K562 (cell line): ENCODE results near the gene PSMC3IP. TPM values are rescaled to one million over a fixed set of nuclear protein-coding genes. Genes with fewer than 3 reads are reported as not detected.

Source experiments
- BCL6 ChIP-seq: fragments of 250-450 bp; sonication (Bioruptor Pico); IDR thresholded peaks from 2 replicates; pipeline ENCODE4 v1.4.0; 2020
- BRCA1 ChIP-seq, 2 experiments: fragments of 450-650 bp in 1 of 2; sonication (generic) in 1 of 2; formaldehyde crosslinking in 1 of 2; IDR thresholded peaks; 2 replicates each; pipeline versions ENCODE4 v1.5.0 to v1.6.1; 2017 to 2020; ENCODE audit warnings: mild to moderate bottlenecking in 1 of 2, missing genetic modification reagents in 1 of 2
- CBX8 ChIP-seq: fragments of 200-600 bp; sonication (generic); IDR thresholded peaks from 2 replicates; pipeline ENCODE4 v1.6.1; 2012; ENCODE audit warnings: borderline replicate concordance, mixed run types, low read depth, mild to moderate bottlenecking, moderate library complexity, mixed read lengths, low read length, control low read depth, inconsistent platforms; ENCODE audit not compliant: poor library complexity, severe bottlenecking; ENCODE audit errors: extremely low read depth
- CREM ChIP-seq: IDR thresholded peaks from 2 replicates; pipeline ENCODE4 v1.6.1; 2014; ENCODE audit warnings: antibody characterized with exemption, low read depth
- CXXC5 ChIP-seq: fragments of 250-450 bp; sonication (Bioruptor Pico); IDR thresholded peaks from 2 replicates; pipeline ENCODE4 v1.8.0; 2022; ENCODE audit warnings: inconsistent platforms, mild to moderate bottlenecking, moderate library complexity
- ETV5 ChIP-seq: sonication (generic); formaldehyde crosslinking; IDR thresholded peaks from 2 replicates; pipeline ENCODE4 v1.4.0; 2020; ENCODE audit warnings: low read depth, mild to moderate bottlenecking, missing genetic modification reagents
- GATA2 ChIP-seq: sonication (generic); formaldehyde crosslinking; IDR thresholded peaks from 2 replicates; pipeline ENCODE4 v1.4.0; 2020; ENCODE audit warnings: mild to moderate bottlenecking, missing genetic modification reagents
- HMGN3 ChIP-seq: IDR thresholded peaks from 2 replicates; pipeline ENCODE4 v1.6.1; 2011; ENCODE audit warnings: borderline replicate concordance, low read depth, mild to moderate bottlenecking, mixed read lengths, low read length; ENCODE audit not compliant: insufficient read length; ENCODE audit errors: extremely low read depth
- KLF16 ChIP-seq: IDR thresholded peaks from 2 replicates; pipeline ENCODE4 v1.6.1; 2016; ENCODE audit warnings: antibody characterized with exemption
- MAFK ChIP-seq: IDR thresholded peaks from 2 replicates; pipeline ENCODE4 v1.6.1; 2011; ENCODE audit warnings: low read length, improper control_type of control experiment
- MTA1 ChIP-seq: fragments of 450-650 bp; IDR thresholded peaks from 2 replicates; pipeline ENCODE4 v1.6.1; 2017; ENCODE audit warnings: borderline replicate concordance
- PTRF ChIP-seq: fragments of 450-650 bp; IDR thresholded peaks from 2 replicates; pipeline ENCODE4 v1.6.1; 2016; ENCODE audit warnings: mild to moderate bottlenecking, missing genetic modification characterization, missing compliant biosample characterization
- RBM25 ChIP-seq: fragments of 200-400 bp; formaldehyde crosslinking; IDR thresholded peaks from 2 replicates; pipeline ENCODE4 v1.6.1; 2018; ENCODE audit warnings: low read length, low read depth, moderate library complexity; ENCODE audit not compliant: severe bottlenecking
- SIN3A ChIP-seq, 2 experiments: fragments of 150-350 bp in 1 of 2; IDR thresholded peaks; 2 replicates each; pipeline ENCODE4 v1.6.1; 2011 to 2016; ENCODE audit warnings: borderline replicate concordance in 2 of 2, low read depth in 2 of 2, low read length in 2 of 2, mild to moderate bottlenecking in 2 of 2, moderate library complexity in 2 of 2; ENCODE audit not compliant: control insufficient read depth in 1 of 2
- SMAD2 ChIP-seq: fragments of 150-350 bp; IDR thresholded peaks from 2 replicates; pipeline ENCODE4 v1.6.1; 2014; ENCODE audit warnings: low read depth, mild to moderate bottlenecking, low read length
- SMAD3 ChIP-seq: fragments of 450-650 bp; formaldehyde crosslinking; conservative IDR thresholded peaks from 2 replicates; pipeline ENCODE4 v1.4.0; 2020; ENCODE audit warnings: mild to moderate bottlenecking
- TEAD2 ChIP-seq: fragments of 450-650 bp; IDR thresholded peaks from 2 replicates; pipeline ENCODE4 v1.6.1; 2016; ENCODE audit warnings: missing genetic modification characterization, control low read depth, missing compliant biosample characterization
- ZBTB8A ChIP-seq: fragments of 450-650 bp; IDR thresholded peaks from 2 replicates; pipeline ENCODE4 v1.6.1; 2018; ENCODE audit warnings: mild to moderate bottlenecking, moderate library complexity; ENCODE audit not compliant: partially characterized antibody
- ZKSCAN8 ChIP-seq: fragments of 200-800 bp; sonication (Bioruptor generic); IDR thresholded peaks from 2 replicates; pipeline ENCODE4 v1.6.1; 2016; ENCODE audit warnings: missing genetic modification characterization, missing compliant biosample characterization
- ZNF146 ChIP-seq: IDR thresholded peaks from one replicate; pipeline ENCODE4 v1.6.1; 2018; ENCODE audit warnings: missing compliant biosample characterization; ENCODE audit not compliant: unreplicated experiment
- ZNF232 ChIP-seq: sonication (generic); formaldehyde crosslinking; IDR thresholded peaks from 2 replicates; pipeline ENCODE4 v1.8.0; 2022; ENCODE audit warnings: mild to moderate bottlenecking, missing genetic modification reagents
- ZNF444 ChIP-seq: fragments of 250-450 bp; sonication (Bioruptor Pico); IDR thresholded peaks from 2 replicates; pipeline ENCODE4 v1.4.0; 2020; ENCODE audit warnings: mild to moderate bottlenecking, moderate library complexity
- ZNF707 ChIP-seq: fragments of 250-450 bp; sonication (Bioruptor Pico); conservative IDR thresholded peaks from 2 replicates; pipeline ENCODE4 v1.8.0; 2022; ENCODE audit warnings: inconsistent platforms, mild to moderate bottlenecking, moderate library complexity
- polyA plus RNA-seq, 8 experiments: library from polyadenylated mRNA; depleted of rRNA in 4 of 8; stranded (reverse) in 5 of 8; unstranded in 3 of 8; fragments of >200 nt; fragmentation: Nextera tagmentation in 2 of 8; fragmentation: Illumina TruSeq in 1 of 8; extraction: Ambion mirVana in 2 of 8; extraction: Trizol in 1 of 8; gene quantifications; 2 replicates each; pipeline versions ENCODE4 v1.2.1 to v1.2.3, GENCODE V29; 2011 to 2014; ENCODE audit warnings: inconsistent platforms in 1 of 8, missing spikeins in 1 of 8
- total RNA-seq, 7 experiments: library from RNA; depleted of rRNA in 6 of 7; stranded (reverse); fragments of >200 nt in 6 of 7; fragmentation: Illumina TruSeq in 2 of 7; extraction: Trizol in 2 of 7; gene quantifications; 2 replicates each; pipeline versions ENCODE4 v1.2.1 to v1.2.3, GENCODE V29; 2011 to 2021; ENCODE audit warnings: low replicate concordance in 1 of 7
- TF ChIP-seq, protein P1 (sequence below): fragments of 250-450 bp; sonication (Bioruptor Pico); IDR thresholded peaks from 2 replicates; pipeline ENCODE4 v1.5.1; 2021; ENCODE audit warnings: mild to moderate bottlenecking
- TF ChIP-seq, protein P2 (sequence below): fragments of 150-350 bp; conservative IDR thresholded peaks from 2 replicates; pipeline ENCODE4 v1.6.1; 2014; ENCODE audit warnings: low read length

PSMC3IP gene
- total and polyA plus RNA-seq, 9 of the 15 experiments (the other 6 are each of a cell fraction or from before 2014, with no cell fraction given): 13.8 to 65.6 (median 32.8) TPM

DNA sequence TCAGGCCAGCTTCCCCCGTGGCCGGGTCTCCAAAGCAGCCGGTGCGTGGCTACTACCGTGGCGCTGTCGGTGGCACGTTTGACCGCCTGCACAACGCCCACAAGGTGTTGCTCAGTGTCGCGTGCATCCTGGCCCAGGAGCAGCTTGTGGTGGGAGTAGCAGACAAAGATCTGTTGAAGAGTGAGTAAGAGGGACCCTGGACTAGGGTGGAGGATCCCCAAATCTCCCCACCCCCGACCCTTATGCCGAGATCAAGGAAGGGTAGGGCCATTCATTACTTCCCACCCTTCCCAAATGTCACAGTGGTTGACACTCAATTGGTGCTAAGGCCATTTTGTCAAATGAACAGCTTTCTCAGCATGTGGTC lies 14.4 kb downstream of the PSMC3IP start (continued):
- TF ChIP-seq BRCA1 (IDR thresholded peaks at IDR 0.05) (no peak), BRCA1 (CRISPR knock-in tag; IDR thresholded peaks at IDR 0.05) (no peak), ZNF444 (no peak), GATA2 (CRISPR knock-in tag) (no peak), ZKSCAN8 (CRISPR knock-in tag) (no peak; the same call in 1 of the 2 replicates), SMAD3 (CRISPR knock-in tag) (no peak), CXXC5 (CRISPR knock-in tag) (0 out of 2 replicates have a peak, but pooled peaks have one; percentile 45), BCL6 (no peak), ZBTB8A (no peak), ZNF232 (CRISPR knock-in tag) (no peak), ZNF707 (CRISPR knock-in tag) (no peak), KLF16 (no peak), CBX8 (no peak), MTA1 (no peak), TEAD2 (no peak), ETV5 (no peak), HMGN3 (no peak), ZNF146 (CRISPR knock-in tag) (no peak), RBM25 (no peak), CREM (0 out of 2 replicates have a peak, but pooled peaks have one; percentile 2), SIN3A (IDR thresholded peaks at IDR 0.05; ENCODE audit: borderline replicate concordance in 2 of 2, control insufficient read depth in 1 of 2, low read depth in 2 of 2, low read length in 2 of 2) (peak in 1 of 2 experiments; percentile 56; a peak in 1 of 4 replicates), PTRF (tag) (no peak), SMAD2 (no peak), MAFK (no peak)
- TF ChIP-seq, protein P1, sequence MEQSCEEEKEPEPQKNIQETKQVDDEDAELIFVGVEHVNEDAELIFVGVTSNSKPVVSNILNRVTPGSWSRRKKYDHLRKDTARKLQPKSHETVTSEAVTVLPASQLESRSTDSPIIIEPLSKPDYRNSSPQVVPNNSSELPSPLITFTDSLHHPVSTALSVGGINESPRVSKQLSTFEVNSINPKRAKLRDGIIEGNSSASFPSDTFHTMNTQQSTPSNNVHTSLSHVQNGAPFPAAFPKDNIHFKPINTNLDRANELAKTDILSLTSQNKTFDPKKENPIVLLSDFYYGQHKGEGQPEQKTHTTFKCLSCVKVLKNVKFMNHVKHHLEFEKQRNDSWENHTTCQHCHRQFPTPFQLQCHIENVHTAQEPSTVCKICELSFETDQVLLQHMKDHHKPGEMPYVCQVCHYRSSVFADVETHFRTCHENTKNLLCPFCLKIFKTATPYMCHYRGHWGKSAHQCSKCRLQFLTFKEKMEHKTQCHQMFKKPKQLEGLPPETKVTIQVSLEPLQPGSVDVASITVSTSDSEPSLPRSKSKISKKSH (CRISPR knock-in tag): no peak
- TF ChIP-seq, protein P2, sequence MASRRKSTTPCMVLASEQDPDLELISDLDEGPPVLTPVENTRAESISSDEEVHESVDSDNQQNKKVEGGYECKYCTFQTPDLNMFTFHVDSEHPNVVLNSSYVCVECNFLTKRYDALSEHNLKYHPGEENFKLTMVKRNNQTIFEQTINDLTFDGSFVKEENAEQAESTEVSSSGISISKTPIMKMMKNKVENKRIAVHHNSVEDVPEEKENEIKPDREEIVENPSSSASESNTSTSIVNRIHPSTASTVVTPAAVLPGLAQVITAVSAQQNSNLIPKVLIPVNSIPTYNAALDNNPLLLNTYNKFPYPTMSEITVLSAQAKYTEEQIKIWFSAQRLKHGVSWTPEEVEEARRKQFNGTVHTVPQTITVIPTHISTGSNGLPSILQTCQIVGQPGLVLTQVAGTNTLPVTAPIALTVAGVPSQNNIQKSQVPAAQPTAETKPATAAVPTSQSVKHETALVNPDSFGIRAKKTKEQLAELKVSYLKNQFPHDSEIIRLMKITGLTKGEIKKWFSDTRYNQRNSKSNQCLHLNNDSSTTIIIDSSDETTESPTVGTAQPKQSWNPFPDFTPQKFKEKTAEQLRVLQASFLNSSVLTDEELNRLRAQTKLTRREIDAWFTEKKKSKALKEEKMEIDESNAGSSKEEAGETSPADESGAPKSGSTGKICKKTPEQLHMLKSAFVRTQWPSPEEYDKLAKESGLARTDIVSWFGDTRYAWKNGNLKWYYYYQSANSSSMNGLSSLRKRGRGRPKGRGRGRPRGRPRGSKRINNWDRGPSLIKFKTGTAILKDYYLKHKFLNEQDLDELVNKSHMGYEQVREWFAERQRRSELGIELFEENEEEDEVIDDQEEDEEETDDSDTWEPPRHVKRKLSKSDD: no peak
